NCI-H345 treated with DMSO at 0.1 percent for 48 hours (cell line): ENCODE data around the gene PRAC2.

Experiments used
- DNase-seq: peaks from one replicate; lab custom pipeline; 2025; ENCODE audit not compliant: unreplicated experiment; lab: John Stamatoyannopoulos, UW

The PRAC2 gene

DNA sequence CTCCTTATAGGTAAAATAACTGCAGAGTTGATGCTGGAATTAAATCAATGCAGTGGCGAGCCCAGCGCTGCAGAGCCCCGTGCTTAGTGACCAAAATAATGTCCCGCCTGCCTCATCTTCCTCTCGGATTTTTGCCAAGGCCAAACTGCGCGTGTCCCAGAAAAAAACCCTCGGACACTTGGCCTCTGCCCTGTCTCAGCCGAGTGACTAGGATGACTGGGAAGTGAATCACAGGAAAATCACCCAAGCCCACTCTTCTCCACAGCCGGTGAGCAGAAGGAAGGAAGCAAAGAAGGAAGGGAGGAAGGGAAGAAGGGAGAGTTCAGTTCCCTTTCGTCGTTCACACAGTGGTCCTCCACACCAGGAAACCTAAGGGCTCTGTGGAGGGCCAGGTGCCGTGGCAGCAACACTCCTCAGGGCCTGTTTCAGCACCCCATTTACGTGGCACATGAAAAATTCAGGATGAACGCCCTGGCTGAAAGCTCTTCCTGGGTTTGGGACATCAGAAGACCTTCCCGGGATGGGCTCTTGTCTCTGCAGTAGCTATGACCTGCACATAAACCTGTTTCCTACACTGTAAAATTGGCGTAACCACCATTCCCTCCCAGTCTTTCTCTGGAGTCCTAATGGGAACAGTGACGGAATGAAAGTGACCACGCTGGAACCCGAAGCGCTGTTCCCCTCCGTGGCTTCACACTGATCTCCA lies 31.0 kb downstream of the PRAC2 start:
- DNase-seq = no peak

DNA sequence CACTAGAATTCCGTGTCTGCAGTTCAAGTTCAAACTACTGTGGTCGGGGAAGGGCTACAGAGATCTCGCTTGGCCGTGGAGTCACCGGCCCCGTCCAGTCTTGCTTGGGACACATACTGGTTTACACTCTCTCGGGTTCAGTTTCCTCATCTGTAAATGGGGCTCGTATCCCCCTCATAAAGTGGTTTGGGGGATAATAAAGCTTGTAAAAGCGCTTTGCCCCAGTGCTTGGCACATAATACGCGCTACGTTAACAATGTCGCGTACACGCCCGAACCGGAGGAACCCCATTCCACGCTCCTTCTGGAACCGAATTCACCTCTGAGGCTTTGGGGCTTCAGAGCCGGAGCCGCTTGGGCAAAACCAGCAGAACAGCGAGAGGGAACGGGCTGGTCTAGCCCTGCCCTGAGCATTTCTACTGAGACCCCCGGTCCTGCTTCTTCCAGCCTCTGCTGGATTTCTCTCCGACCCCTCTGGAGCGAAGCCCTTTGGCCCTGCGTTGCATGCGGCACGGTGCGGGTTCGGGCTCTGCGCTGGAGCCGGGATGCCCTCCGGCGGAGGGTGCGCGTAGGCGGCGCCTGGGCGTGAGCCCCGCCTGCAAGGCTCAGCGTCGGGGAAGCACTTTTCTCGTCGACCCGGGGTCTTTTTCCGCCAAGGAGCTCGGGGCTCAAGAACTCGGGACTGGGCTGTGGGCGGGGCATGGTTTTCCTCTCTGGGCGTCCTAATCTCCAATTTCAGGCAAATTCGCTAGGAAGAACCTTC lies 31.7 kb downstream of the PRAC2 start:
- no peak for DNase-seq

DNA sequence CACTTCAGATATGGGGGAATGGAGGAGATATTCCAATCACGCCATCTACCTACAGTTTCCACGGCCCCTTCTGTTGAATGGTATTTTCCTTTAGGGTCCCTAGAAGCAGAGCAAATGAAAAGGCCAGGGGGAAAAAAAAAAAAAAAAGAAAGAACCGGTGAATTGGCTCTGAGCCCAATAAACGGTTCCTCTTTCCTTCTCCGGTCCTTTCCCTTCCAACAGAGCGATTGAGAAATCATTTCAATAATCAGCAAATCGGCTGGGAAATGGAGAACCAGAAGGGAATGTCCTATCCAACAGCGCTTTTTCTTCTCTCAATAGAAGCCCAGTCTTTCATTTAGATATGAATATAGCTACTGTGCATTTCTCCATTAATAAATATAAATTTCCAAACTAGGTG lies 32.4 kb downstream of the PRAC2 start:
- no peak for DNase-seq

DNA sequence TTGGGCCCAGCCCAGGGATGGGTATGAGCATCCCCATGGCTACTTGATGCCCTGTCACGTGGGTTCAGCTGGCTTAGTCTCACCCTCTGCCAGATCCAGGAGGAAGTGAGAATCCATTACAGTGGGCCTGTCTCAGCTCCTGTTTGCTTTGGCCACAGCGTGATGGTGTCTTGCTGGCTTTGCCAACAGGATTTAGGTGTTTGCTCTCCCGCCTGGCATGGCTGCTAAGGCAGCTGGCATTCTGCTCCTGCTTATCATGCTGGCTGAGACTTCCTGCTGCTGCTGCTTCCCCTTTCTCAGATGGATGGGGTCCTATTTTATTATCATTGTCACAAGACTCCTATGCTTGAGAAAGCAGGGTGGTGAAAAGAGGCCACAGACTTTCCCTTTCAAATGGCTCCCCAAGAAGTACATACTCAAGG lies 33.9 kb downstream of the PRAC2 start:
- DNase-seq = no peak

DNA sequence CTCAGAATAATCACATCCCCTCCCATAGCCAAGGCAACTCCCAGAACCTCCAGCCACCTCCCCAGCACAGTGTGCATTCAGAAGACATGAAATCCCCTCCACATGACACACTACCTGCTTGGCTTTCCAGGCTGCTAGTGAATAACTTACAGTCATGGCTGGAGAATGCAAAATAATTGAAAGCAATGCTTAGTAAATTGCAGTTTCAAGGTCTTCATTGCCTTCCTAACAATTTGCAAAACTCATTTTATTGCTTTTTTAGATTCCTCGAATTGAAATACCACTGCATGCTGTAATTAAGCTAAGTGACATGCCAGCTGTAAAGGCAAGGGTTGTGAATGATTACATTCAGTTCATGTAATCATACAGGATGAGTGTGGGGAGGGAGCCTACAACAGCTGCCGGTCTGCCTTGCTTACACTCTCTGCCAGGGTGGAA lies 34.6 kb downstream of the PRAC2 start:
- DNase-seq = no peak

DNA sequence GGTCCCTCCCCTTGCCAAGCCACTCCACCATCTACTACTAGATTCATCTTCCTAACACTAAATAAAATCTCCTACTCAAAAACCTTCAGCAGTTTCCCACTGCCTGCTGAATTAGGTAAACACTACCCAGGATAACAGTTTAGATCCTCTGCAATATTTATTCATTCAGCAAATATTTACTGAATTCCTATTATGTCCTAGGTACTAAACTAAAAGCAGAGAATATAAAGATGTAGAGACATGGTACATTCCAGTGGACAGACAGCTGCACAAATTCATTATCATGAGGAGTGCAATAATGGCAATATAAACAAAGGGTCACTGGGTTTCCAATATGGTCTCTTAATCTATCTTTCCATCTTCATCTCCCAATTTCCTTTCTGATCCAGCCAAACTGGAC lies 36.3 kb downstream of the PRAC2 start:
- no peak for DNase-seq

DNA sequence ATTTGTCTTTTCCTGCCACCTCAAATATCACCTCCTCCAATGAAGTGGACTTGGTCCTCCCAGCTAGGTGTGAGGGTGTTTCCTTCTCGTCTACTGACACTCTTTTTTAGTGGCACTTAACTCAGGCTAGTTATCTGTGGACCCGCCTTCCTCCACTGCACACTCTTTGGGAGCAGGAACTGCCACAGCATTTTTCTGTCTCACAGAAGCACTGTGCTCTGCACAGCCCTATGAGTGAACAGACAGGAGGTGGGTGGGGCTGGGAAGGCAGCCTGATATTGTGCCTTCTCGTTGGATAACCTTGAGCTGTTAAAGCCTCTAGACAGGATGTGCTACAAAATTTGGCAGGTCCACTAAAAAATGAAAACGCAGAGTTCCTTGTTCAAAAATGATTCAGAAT lies 37.4 kb downstream of the PRAC2 start:
- DNase-seq = no peak

DNA sequence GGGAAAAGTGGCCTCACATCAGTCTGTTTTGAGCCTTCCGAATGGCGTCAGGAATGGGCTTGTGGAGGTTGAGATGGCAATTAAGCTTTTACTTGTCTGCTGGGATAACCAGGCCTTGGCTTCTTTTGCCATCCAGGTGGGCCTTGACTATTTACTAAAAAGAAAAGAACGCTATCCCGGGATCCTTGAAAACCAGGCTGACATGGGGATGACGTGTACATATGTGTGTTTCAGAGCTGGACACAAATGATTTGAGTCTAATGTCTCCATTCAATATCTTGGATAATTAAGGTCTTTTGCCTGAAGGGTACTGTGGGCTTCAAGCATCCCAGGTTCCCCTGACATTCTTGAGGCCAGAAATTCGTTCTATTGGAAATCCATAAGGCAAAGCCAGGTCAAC lies 38.1 kb downstream of the PRAC2 start:
- DNase-seq = no peak

DNA sequence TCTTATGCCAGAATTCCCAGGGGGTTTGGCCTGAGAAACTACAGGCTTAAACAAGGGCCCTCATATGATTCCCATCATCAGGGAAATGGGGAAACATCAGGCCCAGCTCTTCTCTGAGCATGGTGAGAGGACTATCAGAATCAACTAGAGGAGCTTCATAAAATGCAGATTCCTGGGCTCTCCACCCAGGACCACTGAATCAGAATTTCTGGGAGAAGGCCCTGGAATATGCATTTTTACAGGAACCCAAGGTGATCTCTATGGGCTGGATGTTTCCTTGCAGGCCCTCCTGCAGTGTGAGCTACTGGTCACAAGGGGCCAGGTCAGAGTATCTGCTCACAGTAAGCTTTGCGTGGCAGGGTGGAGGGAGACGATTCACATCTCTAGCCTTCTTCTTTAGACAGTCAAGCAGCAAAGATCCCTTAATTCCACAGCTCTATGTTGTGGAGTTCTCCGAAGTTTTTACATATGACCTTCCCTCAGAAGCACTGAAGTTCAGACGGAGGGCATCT lies 44.3 kb downstream of the PRAC2 start:
- no peak for DNase-seq

DNA sequence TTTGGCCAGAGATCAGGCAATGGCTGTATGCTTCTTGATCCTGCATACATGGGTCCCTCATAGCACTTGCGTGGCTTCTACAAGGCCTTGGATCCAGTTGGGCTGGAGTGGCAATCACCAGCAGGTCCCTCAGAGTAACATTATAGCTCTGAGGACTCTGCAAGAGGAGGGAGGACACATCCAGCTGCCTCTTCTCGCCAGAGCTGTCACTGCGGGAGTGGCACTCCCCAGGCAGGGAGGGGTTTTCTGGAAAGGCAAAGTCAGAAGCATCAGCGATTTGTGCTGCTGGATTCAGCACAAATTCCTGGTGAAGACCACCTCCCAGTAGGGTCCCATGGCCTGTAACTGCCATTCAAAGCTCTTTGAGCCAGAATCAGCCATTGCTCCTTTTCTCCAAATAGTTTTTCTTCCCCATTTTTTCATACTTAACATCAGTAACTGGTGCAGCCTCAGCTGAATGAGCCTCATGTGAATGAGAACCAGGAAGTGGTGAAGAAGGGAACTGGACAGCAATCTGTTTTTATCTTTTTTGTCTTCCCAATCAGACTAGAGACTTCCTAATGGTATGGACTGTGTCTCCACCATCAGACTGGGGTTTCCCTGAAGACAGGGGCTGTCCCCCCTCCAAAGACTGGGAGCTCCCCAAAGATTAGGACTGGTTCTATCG lies 46.2 kb downstream of the PRAC2 start:
- no peak for DNase-seq

DNA sequence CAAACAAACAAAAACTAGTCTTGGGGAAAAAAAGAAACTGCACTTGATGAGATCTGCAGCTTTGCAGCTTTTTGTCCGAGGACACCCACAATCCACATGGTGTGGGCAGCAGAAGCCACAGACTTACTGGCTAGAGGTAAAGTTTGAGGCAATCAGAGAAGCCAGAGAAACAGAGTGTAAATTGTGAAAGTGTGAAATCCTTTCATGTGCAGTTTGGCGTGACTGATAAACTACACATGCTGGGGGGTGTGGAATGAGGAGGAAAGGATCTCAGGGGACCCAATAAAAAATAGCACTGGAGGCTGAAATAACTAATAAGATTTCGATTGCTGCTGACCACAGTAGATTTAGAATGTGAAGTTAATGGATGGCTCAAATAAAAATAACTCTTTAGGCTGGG lies 48.0 kb downstream of the PRAC2 start:
- DNase-seq = no peak

DNA sequence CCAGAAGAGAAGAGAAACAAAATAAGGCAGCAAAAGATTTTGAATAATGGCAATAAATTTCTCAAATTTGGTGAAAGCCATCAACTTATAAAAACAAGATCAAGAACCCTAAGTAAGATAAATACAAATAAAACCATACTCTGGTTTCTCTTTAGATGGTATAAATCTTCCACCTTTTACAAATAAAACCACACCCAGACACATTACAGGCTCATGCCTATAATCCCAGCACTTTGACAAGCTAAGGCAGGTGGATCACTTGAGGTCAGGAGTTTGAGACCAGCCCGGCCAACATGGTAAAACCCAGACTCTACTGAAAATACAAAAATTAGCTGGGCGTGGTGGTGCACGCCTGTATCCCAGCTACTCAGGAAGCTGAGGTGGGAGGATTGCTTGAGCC lies 50.3 kb downstream of the PRAC2 start:
- no peak for DNase-seq
